ENCODE measurements around the gene CTDP1. TPM values are rescaled to one million over a fixed set of nuclear protein-coding genes. Genes with fewer than 3 reads are reported as not detected.

The CTDP1 gene
- total RNA-seq, 1 donor from 2014 or later: 25.2 TPM

GRCh38 chr18:79792096-79792987 is 112.7 kb downstream of the CTDP1 start:
- no peaks in the 10 kb centered on the region for H3K36me3 ChIP-seq
- no peak for DNase-seq
- ATAC-seq: no peak
- H3K9me3 ChIP-seq: no peaks in the 10 kb centered on the region
- peak overlapping the region; percentile 51 for H3K27ac ChIP-seq
- intact Hi-C loops (cut with DNase I): no loop called here
- peaks cover 22% of the 10 kb centered on the region for H3K4me1 ChIP-seq
- TF ChIP-seq CTCF (IDR thresholded peaks at IDR 0.05): no peak
- peak overlapping the region; percentile 4 for H3K4me3 ChIP-seq
- peaks cover 54% of the 10 kb centered on the region for H3K27me3 ChIP-seq (ENCODE audit: low read depth)

DNA sequence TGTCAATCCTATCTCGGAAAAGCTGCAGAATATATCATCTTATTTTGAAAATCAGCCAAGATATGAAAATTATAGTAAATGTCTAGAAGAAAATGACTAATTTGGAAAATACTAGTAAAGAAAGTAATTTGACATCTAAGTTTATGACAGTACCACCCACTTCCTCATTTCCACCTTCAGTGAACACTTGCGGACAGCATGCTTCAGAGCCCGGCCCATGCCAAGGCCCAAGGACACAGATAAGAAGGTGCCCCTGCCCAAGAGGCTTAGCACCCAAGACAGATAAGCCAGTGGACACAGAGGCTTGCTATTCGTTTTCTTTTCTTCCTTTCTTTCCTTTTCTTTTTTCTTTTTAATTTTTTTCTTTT is 113.4 kb downstream of the CTDP1 start:
- DNase-seq: peak; percentile 71
- ATAC-seq: no peak
- Histone ChIP-seq H3K27me3 (ENCODE audit: low read depth) (peaks cover 54% of the 10 kb centered on the region), H3K4me3 (no peak overlapping the region), H3K4me1 (peaks cover 23% of the 10 kb centered on the region), H3K27ac (no peak overlapping the region), H3K9me3 (no peaks in the 10 kb centered on the region), H3K36me3 (no peaks in the 10 kb centered on the region)
- intact Hi-C loops (cut with DNase I): no loop called here
- TF ChIP-seq CTCF (IDR thresholded peaks at IDR 0.05): no peak

GRCh38 chr18:79794846-79795245 is 115.2 kb downstream of the CTDP1 start:
- ATAC-seq: no peak
- intact Hi-C loops (cut with DNase I): no loop called here
- H3K27me3 ChIP-seq (ENCODE audit: low read depth): peaks cover 55% of the 10 kb centered on the region

DNA sequence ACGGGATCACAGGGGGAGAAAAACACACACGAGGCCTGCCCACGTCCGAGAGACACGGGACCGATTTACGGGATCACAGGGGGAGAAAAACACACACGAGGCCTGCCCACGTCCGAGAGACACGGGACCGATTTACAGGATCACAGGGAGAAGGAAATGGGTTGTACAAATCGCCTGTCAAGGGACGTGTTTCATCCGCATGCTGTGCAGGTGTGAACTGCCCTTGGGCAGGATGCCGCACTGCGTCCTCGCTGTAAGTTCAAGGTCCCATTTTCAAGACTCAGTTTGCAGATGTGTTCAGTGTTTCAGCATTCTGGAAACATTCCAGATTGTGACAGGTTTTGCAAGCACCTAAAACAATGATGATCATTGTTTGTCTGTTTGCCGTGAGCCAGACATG is 115.8 kb downstream of the CTDP1 start:
- no peaks in the 10 kb centered on the region for H3K36me3 ChIP-seq
- DNase-seq: no peak
- TF ChIP-seq CTCF (IDR thresholded peaks at IDR 0.05): no peak
- ATAC-seq: no peak
- H3K27me3 ChIP-seq (ENCODE audit: low read depth): peaks cover 57% of the 10 kb centered on the region
- intact Hi-C loops (cut with DNase I): no loop called here
- H3K4me3 ChIP-seq: no peak overlapping the region
- peaks cover 30% of the 10 kb centered on the region for H3K4me1 ChIP-seq
- H3K27ac ChIP-seq: no peak overlapping the region
- no peaks in the 10 kb centered on the region for H3K9me3 ChIP-seq

More at GRCh38 chr18:79794846-79795245, 115.2 kb downstream of the CTDP1 start:
- H3K4me1 ChIP-seq: peaks cover 30% of the 10 kb centered on the region
- H3K4me3 ChIP-seq: no peak overlapping the region
- no peak for TF ChIP-seq CTCF (IDR thresholded peaks at IDR 0.05)
- H3K36me3 ChIP-seq: no peaks in the 10 kb centered on the region
- no peak for DNase-seq
- H3K9me3 ChIP-seq: no peaks in the 10 kb centered on the region
- no peak overlapping the region for H3K27ac ChIP-seq

DNA sequence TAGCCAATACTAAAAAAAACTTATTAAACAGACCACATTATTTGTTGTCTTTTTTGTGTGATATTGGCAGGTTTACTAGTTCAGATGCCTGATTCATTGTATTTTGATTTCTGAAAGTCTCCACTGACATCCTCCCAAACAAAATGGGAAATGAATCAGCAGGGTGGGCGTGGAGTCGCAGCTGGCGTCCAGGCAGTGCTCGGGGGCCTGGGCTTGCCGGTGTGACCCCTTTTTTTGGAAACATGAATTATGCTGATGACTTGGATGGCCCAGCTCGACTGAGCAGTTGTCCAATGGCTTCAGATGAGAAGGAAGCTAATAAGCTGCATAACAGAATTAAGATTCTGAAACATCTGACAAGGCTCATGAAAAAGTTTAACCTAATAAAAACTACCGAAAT is 116.4 kb downstream of the CTDP1 start:
- DNase-seq (no peak), ATAC-seq (no peak)
- Histone ChIP-seq H3K36me3 (no peaks in the 10 kb centered on the region), H3K4me3 (no peak overlapping the region), H3K4me1 (peaks cover 29% of the 10 kb centered on the region), H3K27me3 (ENCODE audit: low read depth) (peaks cover 61% of the 10 kb centered on the region), H3K9me3 (no peaks in the 10 kb centered on the region), H3K27ac (no peak overlapping the region)
- no peak for TF ChIP-seq CTCF (IDR thresholded peaks at IDR 0.05)
- intact Hi-C loops (cut with DNase I): no loop called here
